Neural crest cell (in vitro differentiated cells): ENCODE results near the gene UBL5. TPM values are rescaled to one million over a fixed set of nuclear protein-coding genes. Genes with fewer than 3 reads are reported as not detected.

Experiments used
- DNase-seq: peaks from one replicate; pipeline ENCODE4 v3.0.0; 2021; ENCODE audit warnings: low read depth, mixed read lengths, low spot score
- H3K27ac Mint-ChIP-seq: one replicate; pipeline ENCODE4 v1.8.0; 2021; ENCODE audit warnings: mild to moderate bottlenecking, mixed read lengths; ENCODE audit not compliant: unreplicated experiment
- H3K27me3 Mint-ChIP-seq: 2 replicates; pipeline ENCODE4 v1.8.0; 2021; ENCODE audit warnings: low read depth, mild to moderate bottlenecking, mixed read lengths
- H3K36me3 Mint-ChIP-seq: 2 replicates; pipeline ENCODE4 v1.8.0; 2021; ENCODE audit warnings: low read depth, mild to moderate bottlenecking, mixed read lengths
- H3K4me1 Mint-ChIP-seq: 2 replicates; pipeline ENCODE4 v1.8.0; 2021; ENCODE audit warnings: mixed read lengths
- H3K4me3 Mint-ChIP-seq: one replicate; pipeline ENCODE4 v1.8.0; 2021; ENCODE audit warnings: mild to moderate bottlenecking, mixed read lengths
- H3K9me3 Mint-ChIP-seq: 2 replicates; pipeline ENCODE4 v1.8.0; 2021; ENCODE audit warnings: mixed read lengths
- total RNA-seq: library from RNA; stranded (reverse); gene quantifications from 2 replicates; pipeline ENCODE4 v1.2.1, GENCODE V29; 2021
- TF ChIP-seq, protein P1 (sequence below): fragments of 200-600 bp; sonication (generic); conservative IDR thresholded peaks from 2 replicates; pipeline ENCODE4 v1.5.0; 2021; ENCODE audit warnings: antibody characterized with exemption, mild to moderate bottlenecking

The UBL5 gene
- total RNA-seq, 1 donor from 2014 or later, result 366 TPM

GRCh38 chr19:9868983-9869617 is 41.4 kb downstream of the UBL5 start:
- Mint-ChIP-seq H3K4me1 (no peaks in the 10 kb centered on the region), H3K27me3 (no peaks in the 10 kb centered on the region), H3K9me3 (no peaks in the 10 kb centered on the region), H3K4me3 (no peak overlapping the region), H3K27ac (no peak overlapping the region), H3K36me3 (no peaks in the 10 kb centered on the region)
- DNase-seq, result no peak
- TF ChIP-seq, protein P1, sequence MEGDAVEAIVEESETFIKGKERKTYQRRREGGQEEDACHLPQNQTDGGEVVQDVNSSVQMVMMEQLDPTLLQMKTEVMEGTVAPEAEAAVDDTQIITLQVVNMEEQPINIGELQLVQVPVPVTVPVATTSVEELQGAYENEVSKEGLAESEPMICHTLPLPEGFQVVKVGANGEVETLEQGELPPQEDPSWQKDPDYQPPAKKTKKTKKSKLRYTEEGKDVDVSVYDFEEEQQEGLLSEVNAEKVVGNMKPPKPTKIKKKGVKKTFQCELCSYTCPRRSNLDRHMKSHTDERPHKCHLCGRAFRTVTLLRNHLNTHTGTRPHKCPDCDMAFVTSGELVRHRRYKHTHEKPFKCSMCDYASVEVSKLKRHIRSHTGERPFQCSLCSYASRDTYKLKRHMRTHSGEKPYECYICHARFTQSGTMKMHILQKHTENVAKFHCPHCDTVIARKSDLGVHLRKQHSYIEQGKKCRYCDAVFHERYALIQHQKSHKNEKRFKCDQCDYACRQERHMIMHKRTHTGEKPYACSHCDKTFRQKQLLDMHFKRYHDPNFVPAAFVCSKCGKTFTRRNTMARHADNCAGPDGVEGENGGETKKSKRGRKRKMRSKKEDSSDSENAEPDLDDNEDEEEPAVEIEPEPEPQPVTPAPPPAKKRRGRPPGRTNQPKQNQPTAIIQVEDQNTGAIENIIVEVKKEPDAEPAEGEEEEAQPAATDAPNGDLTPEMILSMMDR, result no peak

DNA sequence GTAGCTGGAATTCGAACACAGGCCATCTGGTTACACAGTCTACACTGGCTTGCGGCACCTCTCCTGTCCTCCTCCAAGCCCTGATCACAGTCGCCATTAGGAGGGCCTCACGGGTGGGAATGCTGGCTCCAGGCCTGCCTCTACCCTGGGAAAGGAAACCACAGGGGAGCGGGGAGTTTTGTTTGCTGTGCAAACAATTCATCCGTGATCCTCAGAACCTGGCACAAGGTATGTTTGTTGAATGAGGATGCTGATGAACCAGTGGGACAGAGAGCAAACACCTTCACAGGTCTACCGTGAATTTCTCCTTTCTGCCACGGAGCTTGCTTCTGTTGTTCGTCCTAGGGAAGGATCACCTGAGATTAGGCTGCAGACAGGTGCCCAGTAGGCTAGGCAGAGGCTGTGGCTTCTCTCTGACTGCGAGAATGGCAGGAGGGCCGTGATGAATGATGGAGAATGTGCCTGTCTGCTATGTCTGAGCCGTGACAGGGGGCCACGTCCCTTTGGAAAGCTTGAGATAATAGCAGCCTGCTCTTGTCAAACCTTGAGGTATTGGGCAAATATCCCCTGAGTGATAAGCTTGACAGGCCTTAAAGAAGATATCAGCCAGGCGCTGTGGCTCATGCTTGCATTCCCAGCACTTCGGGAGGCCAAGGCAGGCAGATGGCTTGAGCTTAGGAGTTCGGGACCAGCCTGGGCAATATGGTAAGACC is 44.1 kb downstream of the UBL5 start:
- Mint-ChIP-seq H3K36me3 (no peaks in the 10 kb centered on the region), H3K4me3 (no peak overlapping the region), H3K9me3 (no peaks in the 10 kb centered on the region), H3K27ac (no peak overlapping the region), H3K27me3 (no peaks in the 10 kb centered on the region), H3K4me1 (peaks cover 5% of the 10 kb centered on the region)
- TF ChIP-seq, protein P1, result no peak
- no peak for DNase-seq

- H3K4me3 Mint-ChIP-seq, result no peak overlapping the region
- no peaks in the 10 kb centered on the region for H3K36me3 Mint-ChIP-seq
- no peak for DNase-seq
- no peaks in the 10 kb centered on the region for H3K9me3 Mint-ChIP-seq
- peaks cover 5% of the 10 kb centered on the region for H3K4me1 Mint-ChIP-seq
- no peaks in the 10 kb centered on the region for H3K27me3 Mint-ChIP-seq
- no peak overlapping the region for H3K27ac Mint-ChIP-seq
- TF ChIP-seq, protein P1, result no peak
These were observed 45.0 kb downstream of the UBL5 start for GRCh38 chr19:9872618-9873242.

- no peaks in the 10 kb centered on the region for H3K9me3 Mint-ChIP-seq
- no peaks in the 10 kb centered on the region for H3K27me3 Mint-ChIP-seq
- no peak overlapping the region for H3K27ac Mint-ChIP-seq
- H3K36me3 Mint-ChIP-seq, result no peaks in the 10 kb centered on the region
- no peak overlapping the region for H3K4me3 Mint-ChIP-seq
- TF ChIP-seq, protein P1, result no peak
- no peak for DNase-seq
- peaks cover 5% of the 10 kb centered on the region for H3K4me1 Mint-ChIP-seq
These were observed 47.4 kb downstream of the UBL5 start for GRCh38 chr19:9875031-9875627.

- no peaks in the 10 kb centered on the region for H3K9me3 Mint-ChIP-seq
- TF ChIP-seq, protein P1, result no peak
- no peaks in the 10 kb centered on the region for H3K27me3 Mint-ChIP-seq
- no peaks in the 10 kb centered on the region for H3K36me3 Mint-ChIP-seq
- no peak overlapping the region for H3K27ac Mint-ChIP-seq
- peaks cover 5% of the 10 kb centered on the region for H3K4me1 Mint-ChIP-seq
- H3K4me3 Mint-ChIP-seq, result no peak overlapping the region
- DNase-seq, result no peak
These were observed 48.1 kb downstream of the UBL5 start for GRCh38 chr19:9875796-9876195.
